GM12892 (cell line): Measurements from ENCODE around the gene TMEM184A.

Experiments used
- DNase-seq: peaks from one replicate; pipeline ENCODE4 v3.0.0; 2011; ENCODE audit not compliant: insufficient read length
- FAIRE-seq: peaks from 2 replicates; lab custom pipeline; 2011; peaks lifted over from hg19 to GRCh38; lab: Jason Lieb, UNC
- POLR2A ChIP-seq: IDR thresholded peaks from 2 replicates; pipeline ENCODE4 v1.6.1; 2011; ENCODE audit warnings: low read depth, low read length, control low read depth
- POLR2AphosphoS5 ChIP-seq: IDR thresholded peaks from 2 replicates; pipeline ENCODE4 v1.6.1; 2011; ENCODE audit warnings: low read depth, low read length, control low read depth
- TAF1 ChIP-seq: IDR thresholded peaks from 2 replicates; pipeline ENCODE4 v1.6.1; 2011; ENCODE audit warnings: low read depth, mild to moderate bottlenecking, control low read depth, low read length, borderline replicate concordance

The TMEM184A gene

GRCh38 chr7:1562116-1562515 is 6.1 kb upstream of the TMEM184A start:
- TF ChIP-seq POLR2AphosphoS5 = no peak
- TF ChIP-seq TAF1 = no peak
- TF ChIP-seq POLR2A = no peak
- DNase-seq (no peak), FAIRE-seq (no peak)

- TF ChIP-seq POLR2A (no peak), POLR2AphosphoS5 (no peak), TAF1 (no peak)
- FAIRE-seq = no peak
Observed at GRCh38 chr7:1561036-1561940, 5.3 kb upstream of the TMEM184A start.

GRCh38 chr7:1560620-1561031 is 4.6 kb upstream of the TMEM184A start:
- DNase-seq = no peak
- TF ChIP-seq TAF1 (no peak), POLR2A (no peak), POLR2AphosphoS5 (no peak)
- FAIRE-seq = no peak

More at GRCh38 chr7:1561036-1561940, 5.3 kb upstream of the TMEM184A start:
- DNase-seq = no peak

GRCh38 chr7:1559626-1560590 is 3.9 kb upstream of the TMEM184A start:
- FAIRE-seq = no peak

GRCh38 chr7:1558841-1559625 is 3.0 kb upstream of the TMEM184A start:
- FAIRE-seq (no peak), DNase-seq (no peak)
- TF ChIP-seq POLR2A = no peak
- TF ChIP-seq TAF1 = no peak
- TF ChIP-seq POLR2AphosphoS5 = no peak

More at GRCh38 chr7:1559626-1560590, 3.9 kb upstream of the TMEM184A start:
- TF ChIP-seq POLR2AphosphoS5 (no peak), TAF1 (no peak), POLR2A (no peak)
- DNase-seq = no peak

GRCh38 chr7:1558181-1558811 is 2.3 kb upstream of the TMEM184A start:
- FAIRE-seq (no peak), DNase-seq (no peak)
- no peak for TF ChIP-seq POLR2AphosphoS5
- TF ChIP-seq POLR2A = no peak
- TF ChIP-seq TAF1 = no peak

- no peak for TF ChIP-seq POLR2A
- no peak for TF ChIP-seq POLR2AphosphoS5
- TF ChIP-seq TAF1 = no peak
- no peak for FAIRE-seq
- DNase-seq = no peak
Observed at GRCh38 chr7:1557771-1558170, 1.8 kb upstream of the TMEM184A start.

- FAIRE-seq = no peak
- TF ChIP-seq POLR2AphosphoS5 = no peak
- no peak for TF ChIP-seq TAF1
- no peak for TF ChIP-seq POLR2A
- no peak for DNase-seq
Observed at GRCh38 chr7:1557006-1557405, 1.0 kb upstream of the TMEM184A start.

GRCh38 chr7:1555046-1555812 is 776 bp downstream of the TMEM184A start:
- TF ChIP-seq POLR2AphosphoS5 (no peak), TAF1 (no peak), POLR2A (no peak)
- no peak for DNase-seq
- no peak for FAIRE-seq
